Sigmoid colon (tissue), 7 donors: ENCODE measurements around the gene MCOLN1. TPM values are rescaled to one million over a fixed set of nuclear protein-coding genes. Genes with fewer than 3 reads are reported as not detected.

Source experiments
- DNase-seq: peaks from one replicate; pipeline ENCODE4 v3.0.0-alpha.2; 2019
- H3K27ac ChIP-seq, 4 donors: fragments of 200-600 bp; sonication (generic); one replicate each; pipeline ENCODE4 v1.5.1; 2016 to 2019; ENCODE audit warnings: mild to moderate bottlenecking in 1 of 4
- H3K27me3 ChIP-seq, 3 donors: fragments of 200-600 bp; sonication (generic); one replicate each; pipeline ENCODE4 v1.5.1; 2019; ENCODE audit warnings: mild to moderate bottlenecking in 1 of 3
- H3K36me3 ChIP-seq, 4 donors: fragments of 200-600 bp; sonication (generic); one replicate each; pipeline ENCODE4 v1.5.1; 2016 to 2019
- H3K4me1 ChIP-seq, 4 donors: fragments of 200-600 bp; sonication (generic); one replicate each; pipeline ENCODE4 v1.5.1; 2017 to 2019
- H3K4me3 ChIP-seq, 4 donors: fragments of 200-600 bp; sonication (generic); one replicate each; pipeline ENCODE4 v1.5.1; 2017 to 2019; ENCODE audit warnings: mild to moderate bottlenecking in 2 of 4, moderate library complexity in 1 of 4
- H3K9me3 ChIP-seq, 4 donors: fragments of 200-600 bp in 3 of 4; sonication (generic) in 3 of 4; one replicate each; pipeline versions ENCODE4 v1.5.1 to v1.6.1; 2013 to 2019
- CTCF ChIP-seq, 4 experiments: fragments of 450-650 bp in 3 of 4; fragments of 200-600 bp in 1 of 4; IDR thresholded peaks; one replicate each; pipeline ENCODE4 v1.5.1; 2016 to 2019; ENCODE audit warnings: antibody characterized with exemption in 4 of 4, mild to moderate bottlenecking in 3 of 4, moderate library complexity in 2 of 4
- EP300 ChIP-seq, 4 donors: sonication (generic); formaldehyde crosslinking; IDR thresholded peaks; one replicate each; pipeline ENCODE4 v1.6.1; 2017; ENCODE audit warnings: antibody characterized with exemption in 4 of 4
- POLR2A ChIP-seq, 2 donors: fragments of 450-650 bp; IDR thresholded peaks; one replicate each; pipeline ENCODE4 v1.6.1; 2016; ENCODE audit warnings: antibody characterized with exemption in 2 of 2, mild to moderate bottlenecking in 2 of 2, moderate library complexity in 2 of 2
- POLR2AphosphoS5 ChIP-seq, 4 donors: sonication (generic); formaldehyde crosslinking; IDR thresholded peaks; one replicate each; pipeline ENCODE4 v1.6.1; 2017; ENCODE audit warnings: antibody characterized with exemption in 4 of 4
- WGBS, 2 donors: extraction: QIAGEN DNeasy Blood & Tissue Kit; methylation state at CpG; one replicate each; pipeline ENCODE4 v1.1.7; 2013; 5-methylcytosine and 5-hydroxymethylcytosine counted together
- intact Hi-C: fragments of 100-400 bp; cut with DNase I; formaldehyde crosslinking; loops from one replicate; pipeline ENCODE4 v1.15.1; 2023
- polyA plus RNA-seq, 3 donors: library from polyadenylated mRNA; stranded (reverse); fragments of 200-250 nt; gene quantifications; one replicate each; pipeline ENCODE4 v1.2.3, GENCODE V29; 2013
- total RNA-seq, 4 donors: library from RNA; depleted of rRNA; stranded (reverse); fragments of >200 nt; gene quantifications; one replicate each; pipeline ENCODE4 v1.1.0, GENCODE V29; 2016
- donor health status: healthy with polysubstance abuse.
- donor health status: Bipolar disorder and iron deficiency.
- donor health status: healthy.

MCOLN1 gene
- total and polyA plus RNA-seq, 7 donors = 15.5 to 23.7 (median 16.8) TPM

DNA sequence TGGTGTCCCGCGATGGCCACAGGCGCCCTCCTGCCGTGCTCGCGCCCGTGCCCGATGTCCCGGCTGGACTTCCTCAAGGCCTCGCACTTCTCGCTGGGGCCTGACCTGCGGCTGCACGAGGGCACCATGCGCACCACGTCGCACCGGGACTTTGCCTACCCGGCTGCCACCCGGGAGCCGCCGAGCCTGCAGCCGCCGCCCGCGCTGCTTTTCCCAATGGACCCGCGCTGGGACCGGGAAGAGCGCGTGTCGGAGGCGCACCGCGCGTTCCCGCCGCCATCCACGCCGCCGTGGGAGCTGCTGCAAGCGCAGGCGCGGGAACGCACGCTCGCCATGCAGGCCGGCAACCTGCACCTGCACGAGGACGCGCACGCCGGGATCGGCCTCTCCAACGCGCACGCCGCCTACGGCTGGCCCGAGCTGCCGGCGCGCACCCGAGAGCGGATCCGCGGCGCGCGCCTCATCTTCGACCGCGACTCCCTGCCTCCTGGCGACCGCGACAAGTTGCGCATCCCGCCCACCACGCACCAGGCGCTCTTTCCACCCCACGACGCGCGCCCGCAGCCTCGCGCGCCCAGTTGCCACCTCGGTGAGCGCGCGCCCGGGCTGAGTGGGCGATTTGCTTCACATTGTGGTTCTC, 21.5 kb upstream of the MCOLN1 start:
- no peak for DNase-seq
- Histone ChIP-seq H3K9me3 (no peaks in the 10 kb centered on the region), H3K36me3 (no peaks in the 10 kb centered on the region), H3K4me1 (peaks cover 0 to 19% (median 17%) of the 10 kb centered on the region in 4 donors), H3K27me3 (peaks cover 5 to 60% (median 43%) of the 10 kb centered on the region in 3 donors), H3K27ac (no peak overlapping the region), H3K4me3 (peak overlapping the region in 3 of 4 donors; percentile 30 to 53 (median 46))
- TF ChIP-seq POLR2A (IDR thresholded peaks at IDR 0.05) = no peak
- no peak for TF ChIP-seq EP300 (IDR thresholded peaks at IDR 0.05)
- no peak for TF ChIP-seq POLR2AphosphoS5 (IDR thresholded peaks at IDR 0.05)
- TF ChIP-seq CTCF (IDR thresholded peaks at IDR 0.05) = no peak
- 3% methylated on average over 93 of the region's 93 CpGs for WGBS, 2 donors
- intact Hi-C loops = no loop called here

DNA sequence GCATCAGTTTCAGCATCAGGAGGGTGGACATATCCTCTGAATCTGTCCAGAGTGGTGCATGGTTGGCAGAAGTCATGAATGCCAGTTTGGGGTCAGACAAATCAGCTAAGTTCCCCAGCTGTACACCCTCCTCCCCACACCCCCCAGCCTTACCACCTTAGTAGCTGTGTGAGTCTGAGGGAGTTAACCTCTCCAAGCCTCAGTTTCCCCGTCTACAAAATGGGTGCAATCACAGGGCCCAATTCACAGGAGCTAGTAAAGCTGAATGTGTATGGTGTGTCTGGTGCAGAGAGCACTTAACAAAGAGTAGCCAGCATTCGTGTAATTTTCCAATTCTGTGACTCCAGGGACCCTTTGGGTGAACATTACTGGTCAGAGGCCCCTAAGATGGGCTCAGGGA, 19.9 kb upstream of the MCOLN1 start:
- Histone ChIP-seq H3K4me3 (no peak overlapping the region), H3K9me3 (no peaks in the 10 kb centered on the region), H3K27ac (no peak overlapping the region), H3K27me3 (peaks cover 5 to 61% (median 45%) of the 10 kb centered on the region in 3 donors), H3K4me1 (peaks cover 0 to 25% (median 22%) of the 10 kb centered on the region in 4 donors), H3K36me3 (no peaks in the 10 kb centered on the region)
- WGBS, 2 donors = 43 to 82% methylated on average over 2 of the region's 2 CpGs
- TF ChIP-seq CTCF (IDR thresholded peaks at IDR 0.05) (no peak), EP300 (IDR thresholded peaks at IDR 0.05) (no peak), POLR2A (IDR thresholded peaks at IDR 0.05) (no peak), POLR2AphosphoS5 (IDR thresholded peaks at IDR 0.05) (no peak)
- no peak for DNase-seq
- intact Hi-C loops = no loop called here

- no peaks in the 10 kb centered on the region for H3K9me3 ChIP-seq
- peaks cover 5 to 61% (median 41%) of the 10 kb centered on the region in 3 donors for H3K27me3 ChIP-seq
- no peaks in the 10 kb centered on the region for H3K36me3 ChIP-seq
- no peak overlapping the region for H3K27ac ChIP-seq
- WGBS, 2 donors = 84 to 85% methylated on average over 6 of the region's 6 CpGs
- H3K4me3 ChIP-seq = no peak overlapping the region
- no peak for TF ChIP-seq CTCF (IDR thresholded peaks at IDR 0.05)
- no peak for TF ChIP-seq POLR2A (IDR thresholded peaks at IDR 0.05)
- TF ChIP-seq POLR2AphosphoS5 (IDR thresholded peaks at IDR 0.05) = no peak
- TF ChIP-seq EP300 (IDR thresholded peaks at IDR 0.05) = no peak
- no peak for DNase-seq
- intact Hi-C loops = no loop called here
- H3K4me1 ChIP-seq = peaks cover 0 to 31% (median 25%) of the 10 kb centered on the region in 4 donors
Measured at GRCh38 chr19:7504684-7505083, 17.7 kb upstream of the MCOLN1 start.

DNA sequence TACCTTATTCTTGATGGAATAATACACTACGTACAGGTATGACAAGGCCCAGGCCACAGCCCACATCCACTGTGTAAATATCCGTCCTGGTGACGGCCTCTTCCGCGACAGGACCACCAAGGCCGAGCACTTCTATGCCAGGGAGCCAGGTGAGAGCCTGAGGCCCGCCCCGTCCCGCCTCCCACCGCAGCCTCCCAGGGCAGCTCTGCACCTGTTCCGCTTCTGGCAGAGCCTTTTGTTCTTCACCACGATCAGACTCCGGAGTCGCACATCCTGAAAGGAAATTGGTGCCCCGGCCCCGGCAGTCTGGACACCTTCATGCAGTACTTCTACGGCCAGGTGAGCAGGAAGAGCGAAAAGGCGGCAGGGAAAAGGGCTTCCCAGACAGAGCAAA, 17.1 kb upstream of the MCOLN1 start:
- 12 to 23% methylated on average over 19 of the region's 19 CpGs for WGBS, 2 donors
- no peak for DNase-seq
- peaks cover 0 to 31% (median 25%) of the 10 kb centered on the region in 4 donors for H3K4me1 ChIP-seq
- peaks cover 0 to under 1% (median 0%) of the 10 kb centered on the region in 4 donors for H3K9me3 ChIP-seq
- peaks cover 5 to 57% (median 35%) of the 10 kb centered on the region in 3 donors for H3K27me3 ChIP-seq
- no peak overlapping the region for H3K4me3 ChIP-seq
- intact Hi-C loops = no loop called here
- H3K36me3 ChIP-seq = no peaks in the 10 kb centered on the region
- TF ChIP-seq EP300 (IDR thresholded peaks at IDR 0.05) (no peak), POLR2AphosphoS5 (IDR thresholded peaks at IDR 0.05) (no peak), CTCF (IDR thresholded peaks at IDR 0.05) (no peak), POLR2A (IDR thresholded peaks at IDR 0.05) (no peak)
- H3K27ac ChIP-seq = no peak overlapping the region
